Epithelial cell of proximal tubule (primary cell): ENCODE results near the gene CNGA4. TPM values are rescaled to one million over a fixed set of nuclear protein-coding genes. Genes with fewer than 3 reads are reported as not detected.

Experiments
- DNase-seq: peaks from one replicate; pipeline ENCODE4 v3.0.0-alpha.2; 2011; ENCODE audit warnings: low read depth
- H3K4me3 ChIP-seq: 2 replicates; pipeline ENCODE4 v1.5.1; 2011; ENCODE audit warnings: low read depth, mild to moderate bottlenecking, low read length
- CTCF ChIP-seq: conservative IDR thresholded peaks from 2 replicates; pipeline ENCODE4 v1.5.1; 2012; ENCODE audit warnings: low read depth, mild to moderate bottlenecking, low read length
- total RNA-seq: library from RNA; depleted of rRNA; stranded (reverse); fragments of >200 nt; gene quantifications from 2 replicates; pipeline ENCODE4 v1.2.3, GENCODE V29; 2015

CNGA4 gene
- total RNA-seq, 1 donor from 2014 or later, result not detected

GRCh38 chr11:6200975-6201374, 37.9 kb upstream of the CNGA4 start:
- no peak for DNase-seq
- H3K4me3 ChIP-seq, result no peak overlapping the region
- TF ChIP-seq CTCF, result no peak

GRCh38 chr11:6201481-6201880, 37.4 kb upstream of the CNGA4 start:
- DNase-seq, result no peak
- H3K4me3 ChIP-seq, result no peak overlapping the region
- TF ChIP-seq CTCF, result no peak

DNA sequence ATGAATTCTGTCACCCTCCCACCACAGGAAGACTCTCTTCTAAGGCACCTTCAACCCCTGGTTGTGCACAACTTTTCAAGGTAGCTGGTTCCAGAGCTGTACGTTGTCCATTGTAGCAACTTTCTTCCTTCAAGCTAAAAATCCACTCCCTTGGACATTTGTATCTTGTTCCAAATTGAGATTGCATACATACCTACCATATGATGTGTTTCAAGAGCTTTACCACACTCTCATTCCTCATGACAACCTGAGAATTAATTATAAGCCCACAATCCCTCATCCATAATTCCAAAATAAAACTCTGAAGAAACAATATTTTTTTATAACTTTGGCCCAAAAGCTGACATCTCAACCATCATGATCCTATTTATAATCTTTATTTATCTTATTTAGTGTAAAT, 36.8 kb upstream of the CNGA4 start:
- no peak overlapping the region for H3K4me3 ChIP-seq
- DNase-seq, result no peak
- no peak for TF ChIP-seq CTCF

GRCh38 chr11:6203327-6203726, 35.6 kb upstream of the CNGA4 start:
- DNase-seq, result no peak
- H3K4me3 ChIP-seq, result no peak overlapping the region
- no peak for TF ChIP-seq CTCF

- no peak overlapping the region for H3K4me3 ChIP-seq
- no peak for TF ChIP-seq CTCF
- no peak for DNase-seq
These were observed 34.2 kb upstream of the CNGA4 start for GRCh38 chr11:6204706-6205105.

DNA sequence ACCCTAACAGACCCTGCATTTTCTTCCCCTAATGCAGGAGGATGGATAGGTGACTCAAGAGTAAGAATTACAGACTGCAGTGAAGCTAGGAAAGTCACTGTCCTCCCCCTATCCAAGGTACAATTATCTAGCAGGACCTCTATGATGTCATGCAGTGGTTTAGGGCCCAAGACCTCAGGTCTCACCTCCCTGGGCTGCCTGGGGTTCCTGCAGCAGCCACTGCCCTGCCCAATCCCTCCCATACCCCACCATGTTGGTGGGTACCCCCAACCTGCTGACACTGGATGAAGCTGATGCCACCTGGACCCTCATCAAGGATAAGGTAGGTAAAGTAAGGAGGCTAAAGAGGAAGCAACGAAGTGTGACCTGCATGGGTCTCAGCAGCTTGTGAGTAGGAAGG, 33.5 kb upstream of the CNGA4 start, which contains the start of gene C11orf42:
Gene C11orf42 (plus strand): TSS at position 192 of the 400 bp plus-strand sequence. CDS start 59 bp downstream, at position 251.
- DNase-seq, result no peak
- no peak for TF ChIP-seq CTCF
- H3K4me3 ChIP-seq, result no peak within 1 kb of the TSS

DNA sequence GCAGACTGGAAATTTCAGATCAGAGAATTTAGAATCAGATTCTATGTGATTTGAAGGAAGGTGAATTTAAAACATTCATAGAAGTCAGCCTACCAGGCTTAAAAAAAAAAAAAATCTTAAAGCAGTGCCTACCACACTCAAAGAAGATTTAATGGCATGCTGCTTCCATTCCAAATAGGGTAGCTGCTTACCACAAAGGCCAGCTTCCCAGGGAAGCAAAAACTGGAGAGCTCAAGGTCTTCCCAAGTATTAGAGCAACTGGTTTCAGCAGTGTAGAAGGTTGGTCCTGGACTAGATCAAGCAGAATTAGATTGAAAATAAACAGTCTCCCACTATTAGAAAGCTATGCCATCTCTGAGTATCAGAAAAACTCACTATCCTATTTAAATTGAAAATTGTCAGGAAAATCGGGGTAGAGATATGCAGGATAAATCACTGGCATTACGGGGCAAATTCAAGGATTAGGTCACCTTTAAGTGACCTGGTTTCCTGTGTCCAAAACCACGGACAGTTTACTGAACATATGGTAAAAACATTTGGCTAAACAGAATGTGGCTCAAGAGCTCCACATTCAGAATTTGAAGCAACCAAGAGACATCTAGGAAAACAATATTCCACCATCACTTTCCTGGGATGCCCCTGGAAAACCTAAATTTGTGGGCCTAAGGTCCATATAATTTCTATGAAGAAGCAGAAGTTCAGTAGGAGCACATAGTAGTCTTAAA, 32.3 kb upstream of the CNGA4 start:
- TF ChIP-seq CTCF, result no peak
- no peak overlapping the region for H3K4me3 ChIP-seq
- no peak for DNase-seq
